ENCODE data around the gene HOMER3. TPM values are rescaled to one million over a fixed set of nuclear protein-coding genes. Genes with fewer than 3 reads are reported as not detected.

The HOMER3 gene
- total RNA-seq, 1 experiment from 2014 or later, result 20.2 TPM

GRCh38 chr19:18939163-18939562 is 1.9 kb downstream of the HOMER3 start:
- DNase-seq, result no peak
- BruUV-seq (replicated peaks), result TSS peak; percentile 31
- no peak for TF ChIP-seq CTCF (IDR thresholded peaks at IDR 0.05; ENCODE audit: unreplicated experiment)
- H3K27ac Mint-ChIP-seq (ENCODE audit: unreplicated experiment), result no peak overlapping the region
- H3K36me3 Mint-ChIP-seq (ENCODE audit: insufficient read depth, unreplicated experiment), result peaks cover 37% of the 10 kb centered on the region
- peaks cover 8% of the 10 kb centered on the region for H3K4me1 Mint-ChIP-seq (ENCODE audit: low read depth, unreplicated experiment)
- H3K9me3 Mint-ChIP-seq (ENCODE audit: low read depth, unreplicated experiment), result no peaks in the 10 kb centered on the region
- H3K4me3 Mint-ChIP-seq (ENCODE audit: low read depth, unreplicated experiment), result peak overlapping the region; percentile 82
- no peaks in the 10 kb centered on the region for H3K27me3 Mint-ChIP-seq (ENCODE audit: unreplicated experiment)
- intact Hi-C loops (cut with micrococcal nuclease; ENCODE audit: unreplicated experiment), result no loop called here
- CTCF ChIA-PET, result no interaction called here

GRCh38 chr19:18933297-18933696 is 7.7 kb downstream of the HOMER3 start:
- Mint-ChIP-seq H3K4me1 (ENCODE audit: low read depth, unreplicated experiment) (no peaks in the 10 kb centered on the region), H3K4me3 (ENCODE audit: low read depth, unreplicated experiment) (no peak overlapping the region), H3K27me3 (ENCODE audit: unreplicated experiment) (no peaks in the 10 kb centered on the region), H3K27ac (ENCODE audit: unreplicated experiment) (no peak overlapping the region), H3K9me3 (ENCODE audit: low read depth, unreplicated experiment) (no peaks in the 10 kb centered on the region), H3K36me3 (ENCODE audit: insufficient read depth, unreplicated experiment) (peaks cover 31% of the 10 kb centered on the region)
- intact Hi-C loops (cut with micrococcal nuclease; ENCODE audit: unreplicated experiment), result no loop called here
- BruUV-seq (replicated peaks), result no TSS peak
- CTCF ChIA-PET, result no interaction called here
- no peak for DNase-seq
- no peak for TF ChIP-seq CTCF (IDR thresholded peaks at IDR 0.05; ENCODE audit: unreplicated experiment)

GRCh38 chr19:18932216-18932841 is 8.7 kb downstream of the HOMER3 start:
- no peak for DNase-seq
- H3K4me3 Mint-ChIP-seq (ENCODE audit: low read depth, unreplicated experiment), result no peak overlapping the region
- H3K27me3 Mint-ChIP-seq (ENCODE audit: unreplicated experiment), result no peaks in the 10 kb centered on the region
- H3K36me3 Mint-ChIP-seq (ENCODE audit: insufficient read depth, unreplicated experiment), result peaks cover 24% of the 10 kb centered on the region
- CTCF ChIA-PET, result no interaction called here
- no peaks in the 10 kb centered on the region for H3K4me1 Mint-ChIP-seq (ENCODE audit: low read depth, unreplicated experiment)
- TF ChIP-seq CTCF (IDR thresholded peaks at IDR 0.05; ENCODE audit: unreplicated experiment), result no peak
- no TSS peak for BruUV-seq (replicated peaks)
- H3K9me3 Mint-ChIP-seq (ENCODE audit: low read depth, unreplicated experiment), result no peaks in the 10 kb centered on the region
- intact Hi-C loops (cut with micrococcal nuclease; ENCODE audit: unreplicated experiment), result no loop called here
- no peak overlapping the region for H3K27ac Mint-ChIP-seq (ENCODE audit: unreplicated experiment)

- H3K27me3 Mint-ChIP-seq (ENCODE audit: unreplicated experiment), result no peaks in the 10 kb centered on the region
- CTCF ChIA-PET, result no interaction called here
- H3K4me1 Mint-ChIP-seq (ENCODE audit: low read depth, unreplicated experiment), result no peaks in the 10 kb centered on the region
- H3K9me3 Mint-ChIP-seq (ENCODE audit: low read depth, unreplicated experiment), result no peaks in the 10 kb centered on the region
- no peak overlapping the region for H3K27ac Mint-ChIP-seq (ENCODE audit: unreplicated experiment)
- H3K4me3 Mint-ChIP-seq (ENCODE audit: low read depth, unreplicated experiment), result no peak overlapping the region
- no peak for TF ChIP-seq CTCF (IDR thresholded peaks at IDR 0.05; ENCODE audit: unreplicated experiment)
- DNase-seq, result no peak
- intact Hi-C loops (cut with micrococcal nuclease; ENCODE audit: unreplicated experiment), result no loop called here
- no TSS peak for BruUV-seq (replicated peaks)
- H3K36me3 Mint-ChIP-seq (ENCODE audit: insufficient read depth, unreplicated experiment), result peaks cover 25% of the 10 kb centered on the region
Measured at GRCh38 chr19:18931316-18932162, 9.5 kb downstream of the HOMER3 start.
